ENCODE measurements around the gene DNAH17. TPM values are rescaled to one million over a fixed set of nuclear protein-coding genes. Genes with fewer than 3 reads are reported as not detected.

The DNAH17 gene
- total RNA-seq, 1 experiment from 2014 or later = 0.13 TPM

DNA sequence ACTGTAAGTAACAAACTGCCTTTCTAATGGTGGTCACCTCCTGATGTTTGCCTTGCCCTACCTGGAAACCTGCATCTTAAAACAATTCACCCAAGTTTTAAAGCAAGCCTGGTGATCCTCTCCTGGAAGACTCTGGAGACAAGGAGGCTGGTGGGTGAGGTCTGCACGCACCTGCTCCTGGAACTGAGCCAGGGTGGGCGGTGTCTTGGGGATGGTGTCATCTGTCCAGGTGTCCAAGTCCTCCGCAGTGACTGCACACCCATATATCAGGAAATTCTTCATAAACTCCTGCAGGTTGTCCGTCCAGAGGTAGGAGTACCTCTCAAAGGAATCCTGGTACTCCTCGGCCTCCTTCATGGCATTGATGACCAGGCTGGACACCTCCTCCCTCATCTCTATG, 44.9 kb downstream of the DNAH17 start:
- Histone ChIP-seq H3K14ac (ENCODE audit: insufficient read depth, low read length) (no peak overlapping the region), H2BK12ac (ENCODE audit: insufficient read length, low read depth, low read length) (no peak overlapping the region), H4K5ac (ENCODE audit: insufficient read length, low read depth, low read length) (no peak overlapping the region), H3K27me3 (ENCODE audit: insufficient read depth, low read length) (no peaks in the 10 kb centered on the region), H3K27ac (ENCODE audit: insufficient read length, low read depth, low read length) (no peak overlapping the region), H4K8ac (replicated peaks; ENCODE audit: insufficient read length, low read depth, low read length) (no peak overlapping the region), H3K79me1 (ENCODE audit: insufficient read depth, low read depth, low read length, poor library complexity, severe bottlenecking) (no peaks in the 10 kb centered on the region), H2BK5ac (ENCODE audit: insufficient read length, low read length) (no peak overlapping the region), H2AK5ac (ENCODE audit: insufficient read length, low read length) (no peak overlapping the region), H3K18ac (ENCODE audit: insufficient read length, low read depth, low read length) (no peak overlapping the region), H3T11ph (ENCODE audit: low read length) (no peak overlapping the region), H2BK20ac (ENCODE audit: low read depth, low read length, poor library complexity, severe bottlenecking) (no peak overlapping the region), H3K9ac (ENCODE audit: extremely low read depth, insufficient read length, low read length) (no peak overlapping the region), H3K79me2 (ENCODE audit: insufficient read depth, low read length) (no peaks in the 10 kb centered on the region), H4K20me1 (ENCODE audit: control insufficient read depth, insufficient read depth, insufficient read length) (no peaks in the 10 kb centered on the region), H4K91ac (ENCODE audit: insufficient read length, low read depth, low read length) (no peak overlapping the region), H3K23ac (ENCODE audit: insufficient read length, low read depth, low read length) (no peak overlapping the region), H3K4me1 (ENCODE audit: insufficient read depth, low read length) (no peaks in the 10 kb centered on the region), H3K4me2 (ENCODE audit: insufficient read depth, insufficient read length, low read length) (no peak overlapping the region), H3K4ac (ENCODE audit: low read depth, low read length) (no peak overlapping the region), H2BK120ac (ENCODE audit: low read depth, low read length, poor library complexity, severe bottlenecking) (no peak overlapping the region), H2BK15ac (ENCODE audit: low read depth, low read length) (no peak overlapping the region), H3K23me2 (ENCODE audit: insufficient read length, low read depth, low read length, poor library complexity, severe bottlenecking) (no peaks in the 10 kb centered on the region), H3K9me3 (ENCODE audit: control insufficient read depth, low read depth, low read length) (no peaks in the 10 kb centered on the region), H3K56ac (ENCODE audit: insufficient read length, low read depth, low read length) (no peak overlapping the region), H2AFZ (ENCODE audit: low read length) (no peak overlapping the region)
- no CpG with 5 or more reads among the region's 5 CpGs for WGBS (ENCODE audit: extremely low coverage, insufficient read length, low lambda C conversion rate)
- peaks cover 0 to 4% (median 0%) of the 10 kb centered on the region in 3 experiments; a peak in 2 of 7 replicates for H3K36me3 Mint-ChIP-seq (ENCODE audit: insufficient read depth in 1 of 3, low read depth in 3 of 3)
- peak; percentile 24 for DNase-seq
- no peaks in the 10 kb centered on the region for H3K9me3 Mint-ChIP-seq
- H3K4me1 Mint-ChIP-seq = peaks cover 5 to 18% of the 10 kb centered on the region in 2 experiments; a peak in 2 of 4 replicates
- H3K27me3 Mint-ChIP-seq (ENCODE audit: low read depth) = no peaks in the 10 kb centered on the region
- peak overlapping the region in 1 of 3 experiments; percentile 86; a peak in 1 of 7 replicates for H3K27ac Mint-ChIP-seq
- TF ChIP-seq, protein P1, sequence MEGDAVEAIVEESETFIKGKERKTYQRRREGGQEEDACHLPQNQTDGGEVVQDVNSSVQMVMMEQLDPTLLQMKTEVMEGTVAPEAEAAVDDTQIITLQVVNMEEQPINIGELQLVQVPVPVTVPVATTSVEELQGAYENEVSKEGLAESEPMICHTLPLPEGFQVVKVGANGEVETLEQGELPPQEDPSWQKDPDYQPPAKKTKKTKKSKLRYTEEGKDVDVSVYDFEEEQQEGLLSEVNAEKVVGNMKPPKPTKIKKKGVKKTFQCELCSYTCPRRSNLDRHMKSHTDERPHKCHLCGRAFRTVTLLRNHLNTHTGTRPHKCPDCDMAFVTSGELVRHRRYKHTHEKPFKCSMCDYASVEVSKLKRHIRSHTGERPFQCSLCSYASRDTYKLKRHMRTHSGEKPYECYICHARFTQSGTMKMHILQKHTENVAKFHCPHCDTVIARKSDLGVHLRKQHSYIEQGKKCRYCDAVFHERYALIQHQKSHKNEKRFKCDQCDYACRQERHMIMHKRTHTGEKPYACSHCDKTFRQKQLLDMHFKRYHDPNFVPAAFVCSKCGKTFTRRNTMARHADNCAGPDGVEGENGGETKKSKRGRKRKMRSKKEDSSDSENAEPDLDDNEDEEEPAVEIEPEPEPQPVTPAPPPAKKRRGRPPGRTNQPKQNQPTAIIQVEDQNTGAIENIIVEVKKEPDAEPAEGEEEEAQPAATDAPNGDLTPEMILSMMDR (conservative IDR thresholded peaks at IDR 0.05) = no peak
- no peak overlapping the region for H3K4me3 Mint-ChIP-seq

All from H9 (cell line).